HG03378 (cell line): ENCODE measurements around the gene LDLRAD4.

ENCODE experiments used
- ATAC-seq: cut with Tn5 transposase; IDR thresholded peaks from one replicate; pipeline ENCODE4 v1.9.1; 2021; ENCODE audit warnings: mild to moderate bottlenecking, moderate library complexity; ENCODE audit not compliant: unreplicated experiment

The LDLRAD4 gene

DNA sequence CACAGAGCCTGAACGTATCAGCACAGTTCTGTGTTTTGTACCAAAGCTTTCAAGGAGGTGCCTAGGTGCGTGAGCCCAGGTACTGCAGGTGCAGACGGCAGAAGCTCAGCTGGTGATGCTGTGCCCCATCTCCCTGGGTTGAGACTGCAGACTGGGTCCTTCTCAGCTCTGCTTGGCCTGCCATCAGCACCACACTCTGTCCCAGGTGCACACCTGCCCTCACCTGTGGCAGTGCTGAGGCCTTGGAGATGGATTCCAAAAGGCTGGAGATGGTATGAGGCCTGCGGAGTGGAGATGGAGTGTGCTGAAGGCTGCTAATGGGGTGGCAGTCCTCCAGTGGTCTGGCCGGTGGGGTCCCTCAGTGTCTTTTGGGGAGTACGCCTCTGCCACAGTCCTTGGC is 9.3 kb downstream of the LDLRAD4 start:
- ATAC-seq = no peak

DNA sequence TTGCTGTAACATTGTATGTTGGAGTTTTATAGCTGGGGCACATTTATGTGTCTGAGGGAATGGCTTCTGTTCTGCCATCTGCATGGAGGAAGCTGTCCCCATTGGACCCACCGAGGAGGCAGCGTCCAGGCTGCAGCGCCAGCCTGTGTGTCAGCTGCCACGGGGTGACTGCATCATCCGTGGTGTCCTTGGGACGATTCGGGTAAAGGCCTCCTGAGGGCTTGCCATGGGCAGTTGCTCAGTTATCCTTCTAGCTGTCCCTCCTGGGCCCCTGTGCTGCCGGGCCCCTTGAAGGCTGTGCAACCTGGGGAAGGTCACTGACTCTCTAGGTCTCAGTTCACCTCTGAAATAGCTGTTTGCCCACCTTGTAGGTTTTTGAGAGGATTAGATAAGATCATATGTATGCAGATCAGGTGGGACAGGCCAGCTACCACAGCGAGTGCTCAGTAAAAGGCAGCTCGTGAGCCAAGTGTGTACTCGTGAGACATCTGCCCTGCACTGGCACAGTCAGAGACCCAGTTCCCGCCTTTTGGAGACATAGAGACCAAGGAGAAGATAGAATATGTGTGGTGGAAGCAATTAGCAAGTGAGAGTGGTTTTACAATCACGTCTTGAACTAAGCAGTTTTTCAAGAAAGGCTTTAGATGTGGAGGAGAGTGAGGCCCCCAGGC is 10.6 kb downstream of the LDLRAD4 start:
- no peak for ATAC-seq

DNA sequence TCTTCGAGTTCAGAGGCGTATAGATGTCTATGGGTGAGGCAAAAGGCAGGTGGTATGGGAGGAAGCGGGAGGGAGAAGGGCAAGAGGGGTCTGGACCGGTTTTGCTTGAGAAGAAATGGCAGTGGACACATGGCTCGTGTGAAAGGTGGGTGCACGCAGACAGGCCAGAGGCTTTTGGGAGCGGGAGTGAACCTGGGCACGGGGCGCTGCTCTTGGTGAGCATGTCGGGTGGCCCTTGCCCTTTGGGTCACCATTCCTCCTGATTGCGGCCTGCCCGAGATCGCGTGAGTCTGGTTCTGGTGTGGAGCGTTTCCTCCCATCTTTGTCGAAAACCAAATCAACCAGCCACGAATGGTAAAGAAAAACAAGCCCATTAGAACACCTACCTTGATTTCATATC is 12.6 kb downstream of the LDLRAD4 start:
- no peak for ATAC-seq

DNA sequence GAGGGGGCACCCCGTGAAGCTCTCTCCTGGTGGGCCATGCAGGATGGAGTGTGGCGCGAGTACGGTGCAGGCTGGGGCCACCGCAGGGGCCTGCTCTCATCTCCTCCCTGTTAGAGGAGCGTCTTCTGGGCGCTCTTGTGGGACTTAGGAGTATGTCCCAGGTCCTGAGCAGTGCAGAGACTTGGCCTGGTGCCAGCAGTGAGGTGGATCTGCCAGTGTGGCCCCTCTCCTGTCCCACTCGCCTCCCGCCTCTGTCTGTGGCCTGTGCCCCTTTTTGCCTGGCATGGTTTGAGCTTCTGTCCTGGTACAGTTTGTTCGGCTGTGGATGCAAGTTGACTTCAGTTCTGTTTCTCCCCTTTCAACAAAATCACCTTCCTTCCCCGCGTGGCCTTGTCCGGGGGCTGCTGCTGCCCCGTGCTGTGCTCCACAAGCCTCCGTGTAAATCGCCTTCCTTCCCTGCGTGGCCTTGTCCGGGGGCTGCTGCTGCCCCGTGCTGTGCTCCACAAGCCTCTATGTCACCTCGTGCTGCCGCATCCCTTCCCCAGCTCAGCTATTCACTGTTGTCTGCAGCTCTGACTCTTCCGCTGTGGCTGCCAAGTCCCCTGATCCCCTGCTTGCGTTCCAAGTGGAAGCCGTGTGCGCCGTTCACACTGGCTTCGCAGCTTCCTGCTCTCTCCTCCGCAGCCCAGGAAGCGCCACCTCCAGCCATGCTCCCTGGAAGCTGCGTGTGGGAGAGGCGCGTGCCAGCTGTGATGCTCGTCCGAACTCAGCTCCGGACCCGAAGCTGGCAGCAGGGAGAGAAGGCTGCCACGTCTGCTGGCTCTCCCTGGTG is 13.7 kb downstream of the LDLRAD4 start:
- ATAC-seq = no peak

DNA sequence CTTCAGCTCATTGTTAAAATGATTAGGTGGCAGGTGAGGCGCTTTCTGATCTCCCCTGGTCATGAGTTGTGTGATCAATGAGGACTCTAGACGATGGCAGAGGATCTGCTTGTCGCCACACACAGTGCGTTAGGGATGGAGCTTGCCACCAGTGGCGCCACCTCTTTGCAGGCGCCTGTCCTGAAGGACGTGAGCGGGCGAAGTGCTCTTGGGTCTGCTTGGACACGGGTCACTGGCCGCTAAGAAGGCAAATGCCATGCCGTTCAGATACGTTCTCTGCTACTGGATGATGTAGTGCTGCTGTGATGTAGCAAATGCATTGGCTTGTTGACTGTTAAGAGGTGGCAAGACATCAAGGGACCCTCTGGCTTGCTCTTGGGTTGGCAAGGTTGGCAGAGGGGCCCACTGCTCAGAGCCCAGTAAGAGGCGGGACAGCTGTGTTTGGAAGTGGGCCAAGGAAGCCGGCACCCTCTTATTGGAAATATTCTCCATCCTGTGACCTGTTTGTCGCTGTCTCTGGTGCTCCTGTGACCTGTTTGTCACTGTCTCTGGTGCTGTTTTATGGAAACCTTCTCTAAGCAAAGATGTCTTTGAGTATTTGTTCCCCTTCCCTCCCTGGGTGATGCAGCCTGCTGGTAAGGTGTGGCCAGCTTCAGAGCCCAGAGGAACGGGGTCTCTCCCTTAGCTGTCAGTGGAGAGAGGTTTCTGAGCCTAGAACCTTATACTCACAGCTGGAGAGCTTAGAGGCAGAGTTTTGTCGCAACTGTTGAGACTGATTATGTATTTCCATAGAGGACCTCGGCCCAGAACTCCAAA is 14.6 kb downstream of the LDLRAD4 start:
- no peak for ATAC-seq

DNA sequence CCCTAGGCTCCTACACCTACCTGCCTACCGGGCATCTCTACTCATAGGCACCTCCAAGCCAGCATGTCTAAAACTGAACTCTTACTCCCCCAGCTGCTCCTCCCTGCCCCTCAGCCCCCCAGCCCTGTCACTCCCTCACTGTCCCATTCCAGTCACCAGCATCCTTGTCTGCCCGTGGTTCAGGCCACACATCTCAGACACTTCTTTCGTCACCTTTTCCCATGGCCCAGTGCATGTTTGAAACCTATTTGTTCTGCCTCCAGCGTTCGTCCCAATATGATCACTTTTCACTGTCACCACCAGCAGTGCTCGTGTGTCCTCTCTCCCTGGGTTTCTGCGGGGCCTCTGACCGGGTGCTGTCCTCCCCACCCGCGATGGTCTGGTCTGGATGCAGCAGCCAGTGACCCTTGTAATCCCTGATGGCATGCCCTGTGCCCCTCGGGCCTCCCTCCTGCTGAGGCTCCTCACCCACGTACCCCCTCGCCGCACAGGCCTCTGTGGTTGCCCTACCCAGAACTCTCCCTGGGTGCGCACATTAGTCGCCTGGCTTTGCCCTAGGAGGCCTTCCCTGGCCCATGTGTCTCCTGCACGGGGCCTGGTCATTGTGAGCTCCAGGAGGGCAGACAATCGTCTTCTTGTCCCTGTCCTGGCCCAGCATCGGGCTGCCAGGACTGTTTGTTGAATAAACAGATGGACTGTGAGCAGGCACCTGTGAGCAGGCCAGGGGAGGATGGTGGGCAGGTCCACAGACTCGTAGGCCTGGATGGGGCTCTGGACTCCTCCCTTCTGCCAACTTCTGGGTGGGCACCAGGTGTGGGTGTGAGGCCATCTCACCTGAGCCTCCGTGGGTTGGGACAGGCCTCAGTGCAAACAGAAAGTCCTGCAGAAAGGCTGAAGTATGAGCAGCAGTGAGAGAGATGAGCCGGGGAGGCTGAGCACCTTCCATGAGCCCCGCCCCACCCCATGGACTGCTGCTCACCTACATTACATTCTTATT is 15.5 kb downstream of the LDLRAD4 start:
- no peak for ATAC-seq

DNA sequence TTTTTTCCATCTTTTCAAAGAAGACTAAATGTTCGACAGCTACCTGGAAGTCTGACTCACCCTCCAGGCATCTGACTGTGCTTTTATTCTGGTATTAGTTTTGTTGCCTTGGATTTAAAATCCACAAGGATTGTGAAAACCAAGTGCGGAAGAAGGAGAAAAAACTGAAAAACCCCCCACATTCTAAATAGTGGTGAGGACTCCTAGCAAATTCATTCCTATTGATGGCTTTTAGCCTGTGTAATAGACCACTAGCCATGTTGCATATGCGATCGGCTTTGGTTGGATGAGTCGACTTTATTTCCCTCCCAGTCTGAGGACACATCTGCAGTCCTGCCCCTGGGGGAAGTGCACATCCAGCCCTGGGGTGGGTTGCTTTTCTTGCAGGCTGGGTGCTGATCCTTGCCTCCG is 16.9 kb downstream of the LDLRAD4 start:
- ATAC-seq = no peak

DNA sequence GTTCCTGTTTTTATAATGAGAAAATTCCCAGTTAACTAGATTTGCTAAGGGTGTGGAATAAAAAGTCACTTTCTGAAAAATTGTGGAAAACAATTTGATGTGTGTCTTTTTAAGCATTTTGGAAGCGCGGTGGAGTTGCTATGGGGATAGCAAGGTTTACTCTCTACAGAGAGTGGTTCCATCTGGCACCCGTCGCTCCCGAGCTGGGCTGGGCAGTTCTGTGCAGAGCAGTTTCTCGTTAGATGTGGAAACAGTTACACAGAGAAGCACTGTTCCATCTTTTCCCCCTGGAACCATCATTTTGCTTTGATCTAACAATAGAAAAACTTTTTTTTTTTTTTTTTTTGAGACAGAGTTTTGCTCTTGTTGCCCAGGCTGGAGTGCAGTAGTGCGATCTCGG is 17.4 kb downstream of the LDLRAD4 start:
- ATAC-seq = no peak

DNA sequence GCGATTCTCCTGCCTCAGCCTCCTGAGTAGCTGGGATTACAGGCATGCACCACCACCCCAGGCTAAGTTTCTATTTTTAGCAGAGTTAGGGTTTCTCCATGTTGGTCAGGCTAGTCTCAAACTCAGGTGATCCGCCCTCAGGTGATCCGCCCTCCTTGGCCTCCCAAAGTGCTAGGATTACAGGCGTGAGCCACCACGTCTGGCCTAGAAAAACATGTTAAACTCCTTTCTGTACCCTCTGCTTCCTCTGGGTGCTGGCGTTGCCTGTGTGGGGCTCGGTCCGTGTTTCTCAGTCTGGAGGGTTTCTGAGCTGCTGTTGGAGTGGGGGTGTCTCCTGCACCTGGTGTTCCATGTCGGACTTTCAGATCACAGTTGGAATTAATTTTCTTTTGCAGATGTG is 17.9 kb downstream of the LDLRAD4 start:
- ATAC-seq = no peak

DNA sequence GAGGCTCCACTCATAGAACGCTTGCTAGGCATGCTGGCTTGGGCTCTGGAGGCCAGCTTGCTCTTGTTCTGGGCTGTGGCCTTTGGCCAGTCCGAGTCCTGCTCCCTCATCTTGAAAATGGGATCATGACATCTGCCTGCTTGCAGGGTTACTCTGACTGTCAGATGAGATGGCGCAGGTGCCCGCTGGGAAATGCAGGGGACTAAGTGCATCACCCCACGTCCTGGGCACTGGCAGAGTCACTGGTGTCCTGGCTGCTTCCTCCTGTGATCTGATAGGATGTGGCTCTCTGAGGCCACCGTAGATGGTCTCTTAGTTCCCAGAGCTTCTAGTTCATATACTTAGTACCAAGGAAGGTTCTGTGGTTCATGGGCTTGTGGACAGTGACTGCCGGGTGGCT is 18.5 kb downstream of the LDLRAD4 start:
- no peak for ATAC-seq

DNA sequence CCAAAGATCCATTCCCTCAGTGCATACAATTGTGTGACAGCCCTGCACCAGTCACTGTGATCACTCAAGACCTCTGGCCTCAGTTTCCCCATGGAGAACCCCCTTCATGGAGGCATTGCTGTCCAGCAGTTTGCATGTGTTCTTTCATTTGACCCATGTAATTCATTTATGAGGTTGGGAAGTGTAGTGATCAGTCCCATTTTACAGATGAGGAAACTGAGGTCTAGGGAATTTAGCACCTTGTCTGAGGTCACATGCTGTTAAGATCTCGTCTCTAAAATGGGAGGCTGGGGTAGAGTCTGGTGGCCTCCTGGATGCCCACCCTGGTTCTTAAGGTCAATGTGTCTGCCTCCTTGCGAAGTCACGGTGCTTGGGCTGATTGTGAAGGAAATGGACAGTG is 19.1 kb downstream of the LDLRAD4 start:
- ATAC-seq = no peak

DNA sequence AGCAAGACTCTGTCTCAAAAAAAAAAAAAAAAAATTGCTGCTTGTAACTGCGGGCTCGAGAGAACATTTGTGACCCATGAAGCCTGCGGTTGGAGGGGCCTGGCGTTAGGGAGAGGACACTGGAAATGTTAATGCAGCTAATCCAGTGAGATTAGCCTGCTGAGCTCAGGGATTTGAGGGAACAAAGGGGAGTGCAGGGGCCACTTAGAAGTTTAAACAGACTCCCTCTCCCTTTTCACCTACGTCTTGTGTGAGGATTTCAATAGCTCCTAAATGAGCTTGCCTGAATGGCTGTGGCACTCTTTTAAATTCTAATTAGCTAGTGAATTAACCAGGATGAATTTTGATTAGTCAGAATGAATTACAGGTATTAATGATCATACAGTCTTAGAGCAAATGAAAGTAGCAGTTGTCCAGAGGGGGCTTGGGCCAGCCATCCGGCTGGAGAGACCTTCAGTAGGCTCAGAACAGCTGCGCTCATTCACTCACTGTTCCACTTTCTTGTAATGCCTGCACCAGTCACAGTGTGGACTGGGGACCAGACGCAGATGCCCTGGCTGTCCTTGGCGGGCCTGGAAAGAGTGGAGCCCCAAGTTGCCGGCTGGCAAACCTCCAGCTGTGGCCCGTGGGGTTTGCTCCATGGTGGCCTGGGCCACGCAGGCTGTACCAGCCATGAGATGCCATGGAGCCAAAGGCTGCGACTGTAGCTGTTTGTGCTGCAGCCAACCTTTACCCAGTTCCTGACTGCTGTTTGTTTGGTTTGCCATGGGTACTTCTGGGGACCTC is 20.8 kb downstream of the LDLRAD4 start:
- ATAC-seq = no peak

DNA sequence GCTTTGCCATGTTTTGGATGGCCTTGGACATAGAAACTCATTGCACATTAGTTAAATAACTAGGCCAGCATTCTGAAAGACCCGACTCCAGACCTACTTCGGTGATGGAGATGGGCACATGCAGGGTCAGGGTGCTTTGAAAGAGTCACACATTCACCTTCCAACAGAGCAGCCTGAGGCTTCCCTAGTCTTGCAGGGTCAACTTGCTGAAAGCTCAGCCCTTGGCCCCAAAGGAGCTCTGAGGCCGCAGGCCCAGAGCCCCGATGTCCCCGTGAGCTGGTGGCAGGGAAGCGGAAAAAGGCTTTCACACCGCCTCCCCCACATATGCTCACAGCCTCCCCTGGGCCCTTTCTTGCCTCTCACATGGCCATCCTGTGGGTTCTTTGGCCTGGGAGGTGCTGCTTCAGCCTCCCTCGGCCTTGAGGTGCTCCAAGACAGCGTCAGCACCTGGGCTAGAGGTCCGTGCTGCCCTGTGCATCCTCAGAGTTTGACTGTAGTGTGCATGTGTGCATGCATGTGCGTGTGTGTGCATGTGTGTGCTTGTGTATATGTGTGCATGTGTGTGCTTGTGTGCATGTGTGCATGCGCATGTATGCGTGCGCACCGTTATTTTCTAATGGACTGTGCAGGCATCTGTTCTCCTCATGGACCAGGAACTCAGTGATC is 21.6 kb downstream of the LDLRAD4 start:
- no peak for ATAC-seq

DNA sequence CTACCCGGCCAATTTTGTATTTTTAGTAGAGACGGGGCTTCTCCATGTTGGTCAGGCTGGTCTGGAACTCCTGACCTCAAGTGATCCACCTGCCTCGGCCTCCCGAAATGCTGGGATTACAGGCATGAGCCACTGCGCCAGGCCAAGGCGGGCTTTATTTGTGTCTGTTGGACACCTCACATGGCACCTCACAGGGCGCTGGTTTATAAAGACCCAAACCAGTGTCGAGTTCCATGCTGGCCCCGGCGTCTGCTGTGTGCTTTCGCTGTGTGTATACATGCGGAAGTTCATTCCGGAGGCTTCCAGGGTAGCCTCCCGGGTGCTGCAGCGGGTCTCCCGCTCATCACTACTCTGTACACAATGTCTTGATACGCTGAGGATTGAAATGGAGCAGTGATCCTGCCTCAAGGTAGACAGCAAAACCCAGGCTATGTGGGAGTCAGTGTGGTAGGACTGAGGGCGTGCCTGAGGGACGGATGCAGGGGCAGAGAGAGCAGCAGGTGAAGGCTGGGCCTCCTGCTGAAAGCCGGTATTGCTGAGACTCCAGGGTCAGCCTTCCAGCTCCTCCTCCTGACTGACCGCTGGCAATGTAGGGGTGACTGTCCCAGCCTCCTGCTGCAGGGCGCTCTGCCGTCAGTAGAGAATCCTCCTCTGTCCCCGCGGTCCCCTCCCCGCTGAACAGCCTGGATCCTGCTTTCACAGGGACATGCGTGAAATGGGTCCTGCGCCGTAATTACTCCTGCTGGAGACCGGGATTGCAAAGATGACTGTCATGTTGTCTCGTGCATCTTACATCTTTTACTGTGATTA is 22.7 kb downstream of the LDLRAD4 start:
- no peak for ATAC-seq

DNA sequence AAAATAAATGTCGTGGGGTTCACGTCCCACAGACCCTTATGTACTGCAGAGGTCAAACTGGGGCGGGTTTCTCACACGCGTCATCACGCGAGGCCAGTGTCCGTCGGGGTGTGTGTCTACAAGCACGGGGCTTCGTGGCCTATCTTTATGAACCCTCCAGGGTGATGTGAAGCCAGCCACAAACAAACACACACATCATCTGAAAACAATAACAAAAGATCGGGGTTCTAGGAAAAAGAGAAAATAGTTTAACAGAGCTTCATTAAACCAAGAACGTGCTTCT is 23.3 kb downstream of the LDLRAD4 start:
- no peak for ATAC-seq

DNA sequence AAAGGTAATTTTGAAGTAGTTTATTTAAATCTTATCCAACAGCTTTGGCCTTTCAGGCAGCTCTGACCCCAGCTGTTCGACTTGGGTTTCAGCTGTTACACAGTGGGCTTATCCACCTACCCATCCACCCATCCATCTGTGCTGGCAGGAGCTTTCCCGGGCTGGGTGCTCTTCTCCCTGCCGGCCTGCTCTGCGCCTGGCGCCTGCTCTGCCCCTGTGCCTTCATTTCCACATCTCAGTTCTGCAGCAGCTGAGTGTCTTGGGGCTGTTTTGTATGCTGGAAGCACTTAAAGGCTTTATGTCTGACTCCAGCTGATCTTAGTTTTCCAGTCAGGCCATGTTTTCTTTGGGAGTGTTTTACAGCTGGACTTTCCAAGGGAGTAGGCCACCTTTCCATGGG is 24.2 kb downstream of the LDLRAD4 start:
- no peak for ATAC-seq

DNA sequence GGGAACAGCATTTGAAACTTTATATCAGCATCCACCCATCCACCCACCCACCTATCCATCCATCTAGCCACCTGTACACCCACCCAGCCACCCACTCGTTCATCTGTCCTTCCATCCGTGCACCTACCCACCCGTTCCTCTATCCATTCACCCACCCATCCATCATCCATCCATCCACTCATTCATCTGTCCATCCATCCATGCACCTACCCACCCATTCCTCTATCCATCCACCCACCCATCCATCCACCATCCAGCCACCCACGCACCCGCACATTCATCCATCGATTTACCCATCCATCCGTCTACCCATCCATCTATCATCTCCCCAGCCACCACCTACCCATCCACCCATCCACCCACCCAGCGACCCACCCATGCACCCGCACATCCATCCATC is 24.8 kb downstream of the LDLRAD4 start:
- no peak for ATAC-seq

DNA sequence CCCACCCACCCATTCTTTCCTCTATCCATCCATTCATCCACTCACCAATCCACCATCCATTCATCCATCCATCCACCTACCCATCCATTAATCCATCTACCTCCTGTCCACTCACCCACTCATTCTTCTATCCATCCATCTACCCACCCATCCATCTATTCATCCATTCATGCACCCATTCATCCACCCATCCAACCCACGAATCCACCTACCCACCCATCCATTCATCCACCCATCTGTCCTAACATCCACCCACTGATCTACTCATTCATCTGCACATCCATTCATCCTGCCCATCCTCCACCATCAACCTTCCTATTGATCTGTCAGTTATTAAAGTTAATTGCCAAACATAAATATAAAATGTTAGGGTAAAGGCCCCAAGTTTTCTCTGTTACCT is 25.6 kb downstream of the LDLRAD4 start:
- ATAC-seq = no peak
